Mesodermal cell (in vitro differentiated cells): ENCODE measurements around the gene MANBA.

Experiments
- H3K27ac ChIP-seq: 2 replicates; pipeline ENCODE4 v1.7.0; 2013; ENCODE audit warnings: mild to moderate bottlenecking, low read depth, low read length, moderate library complexity; ENCODE audit not compliant: severe bottlenecking
- H3K36me3 ChIP-seq: 2 replicates; pipeline ENCODE4 v1.7.1; 2013; ENCODE audit warnings: mild to moderate bottlenecking, low read length, moderate library complexity; ENCODE audit not compliant: control insufficient read depth, insufficient read depth
- H3K4me1 ChIP-seq: one replicate; pipeline ENCODE4 v1.7.1; 2013; ENCODE audit warnings: mild to moderate bottlenecking, low read length; ENCODE audit not compliant: insufficient read depth, control insufficient read depth, poor library complexity, severe bottlenecking
- H3K4me3 ChIP-seq: 2 replicates; pipeline ENCODE4 v1.7.0; 2013; ENCODE audit warnings: low read length, control low read depth, mild to moderate bottlenecking; ENCODE audit not compliant: insufficient read depth, poor library complexity, severe bottlenecking; ENCODE audit errors: extremely low read depth
- H3K9me3 ChIP-seq: 2 replicates; pipeline ENCODE4 v1.7.1; 2013; ENCODE audit warnings: mild to moderate bottlenecking, low read length, moderate library complexity; ENCODE audit not compliant: control insufficient read depth
- WGBS, 2 experiments: methylation state at CpG; one replicate each; pipeline ENCODE4 v1.1.5; 2013; ENCODE audit warnings: missing lambda C conversion rate in 2 of 2; ENCODE audit not compliant: insufficient coverage in 2 of 2; 5-methylcytosine and 5-hydroxymethylcytosine counted together

MANBA gene

GRCh38 chr4:102606846-102607450 lies 153.8 kb downstream of the MANBA start:
- Histone ChIP-seq H3K9me3 (no peaks in the 10 kb centered on the region), H3K4me3 (no peak overlapping the region), H3K27ac (no peak overlapping the region), H3K4me1 (peaks cover 6% of the 10 kb centered on the region), H3K36me3 (peaks cover 58% of the 10 kb centered on the region)
- WGBS, 2 experiments, result 98 to 100% methylated on average over 5 of the region's 7 CpGs

- peaks cover 58% of the 10 kb centered on the region for H3K36me3 ChIP-seq
- H3K4me1 ChIP-seq, result peaks cover 6% of the 10 kb centered on the region
- no peaks in the 10 kb centered on the region for H3K9me3 ChIP-seq
- no peak overlapping the region for H3K4me3 ChIP-seq
- H3K27ac ChIP-seq, result no peak overlapping the region
- WGBS, 2 experiments, result 85 to 100% methylated on average over 1 to 2 of the region's 3 CpGs
Observed at GRCh38 chr4:102606261-102606660, 154.5 kb downstream of the MANBA start.

- Histone ChIP-seq H3K36me3 (peaks cover 50% of the 10 kb centered on the region), H3K9me3 (no peaks in the 10 kb centered on the region), H3K4me3 (no peak overlapping the region), H3K27ac (no peak overlapping the region), H3K4me1 (peaks cover 13% of the 10 kb centered on the region)
- WGBS, 2 experiments, result no CpG with 5 or more reads among the region's 2 CpGs
Observed at GRCh38 chr4:102604222-102604940, 156.4 kb downstream of the MANBA start.

GRCh38 chr4:102601586-102602227 lies 159.1 kb downstream of the MANBA start:
- Histone ChIP-seq H3K27ac (no peak overlapping the region), H3K36me3 (peaks cover 53% of the 10 kb centered on the region), H3K9me3 (no peaks in the 10 kb centered on the region), H3K4me3 (no peak overlapping the region), H3K4me1 (peaks cover 11% of the 10 kb centered on the region)
- 97 to 98% methylated on average over 5 of the region's 8 CpGs for WGBS, 2 experiments

GRCh38 chr4:102600689-102601088 lies 160.1 kb downstream of the MANBA start:
- H3K4me1 ChIP-seq, result peaks cover 11% of the 10 kb centered on the region

GRCh38 chr4:102599886-102600285 lies 160.9 kb downstream of the MANBA start:
- no peak overlapping the region for H3K4me3 ChIP-seq
- 86 to 89% methylated on average over 1 to 3 of the region's 3 CpGs for WGBS, 2 experiments
- peaks cover 61% of the 10 kb centered on the region for H3K36me3 ChIP-seq
- peaks cover 11% of the 10 kb centered on the region for H3K4me1 ChIP-seq
- no peaks in the 10 kb centered on the region for H3K9me3 ChIP-seq
- H3K27ac ChIP-seq, result no peak overlapping the region

More at GRCh38 chr4:102600689-102601088, 160.1 kb downstream of the MANBA start:
- Histone ChIP-seq H3K9me3 (no peaks in the 10 kb centered on the region), H3K27ac (no peak overlapping the region), H3K36me3 (peaks cover 57% of the 10 kb centered on the region), H3K4me3 (no peak overlapping the region)

GRCh38 chr4:102599455-102599854 lies 161.3 kb downstream of the MANBA start:
- Histone ChIP-seq H3K9me3 (no peaks in the 10 kb centered on the region), H3K36me3 (peaks cover 63% of the 10 kb centered on the region), H3K4me1 (peaks cover 11% of the 10 kb centered on the region), H3K4me3 (no peak overlapping the region), H3K27ac (no peak overlapping the region)
- WGBS, 2 experiments, result 98 to 100% methylated on average over 2 to 3 of the region's 4 CpGs

- no peaks in the 10 kb centered on the region for H3K9me3 ChIP-seq
- peaks cover 58% of the 10 kb centered on the region for H3K36me3 ChIP-seq
- peaks cover 11% of the 10 kb centered on the region for H3K4me1 ChIP-seq
- WGBS, 2 experiments, result 94 to 100% methylated on average over 2 to 3 of the region's 6 CpGs
- H3K27ac ChIP-seq, result no peak overlapping the region
- no peak overlapping the region for H3K4me3 ChIP-seq
Observed at GRCh38 chr4:102598762-102599374, 161.9 kb downstream of the MANBA start.

GRCh38 chr4:102598086-102598761 lies 162.5 kb downstream of the MANBA start:
- Histone ChIP-seq H3K36me3 (peaks cover 51% of the 10 kb centered on the region), H3K9me3 (no peaks in the 10 kb centered on the region), H3K4me1 (peaks cover 11% of the 10 kb centered on the region), H3K4me3 (no peak overlapping the region), H3K27ac (no peak overlapping the region)
- 57 to 100% methylated on average over 1 of the region's 1 CpG for WGBS, 2 experiments

- Histone ChIP-seq H3K4me3 (no peak overlapping the region), H3K4me1 (peaks cover 11% of the 10 kb centered on the region), H3K27ac (no peak overlapping the region), H3K9me3 (no peaks in the 10 kb centered on the region), H3K36me3 (peaks cover 44% of the 10 kb centered on the region)
- WGBS, 2 experiments, result 100% methylated on average over 2 of the region's 4 CpGs; no CpG with 5 or more reads in 1 of the 2 experiments
Observed at GRCh38 chr4:102596532-102596931, 164.2 kb downstream of the MANBA start.
